Caco-2 (cell line): ENCODE data around the gene GRPR. TPM values are rescaled to one million over a fixed set of nuclear protein-coding genes. Genes with fewer than 3 reads are reported as not detected.

ENCODE experiments used
- BruUV-seq: library from RNA; stranded (reverse); fragments of 400-500 nt; replicated peaks from 2 replicates; lab custom pipeline; 2021; lab: Mats Ljungman, UMichigan
- CTCF ChIA-PET: fragments of 300-600 bp; sonication (Branson Sonifier 250); formaldehyde crosslinking; loops from one replicate; lab custom pipeline; 2022; ENCODE audit warnings: antibody characterized with exemption; lab: Charles Lee
- POLR2A ChIA-PET: fragments of 300-600 bp; sonication (Branson Sonifier 250); formaldehyde crosslinking; loops from one replicate; lab custom pipeline; 2022; ENCODE audit warnings: antibody characterized with exemption; lab: Charles Lee
- DNase-seq, 2 experiments: peaks; one replicate each; pipeline versions ENCODE4 v3.0.0 to v3.0.0-alpha.2; 2020 to 2022
- H3K27me3 ChIP-seq: replicated peaks from 2 replicates; pipeline ENCODE4 v1.6.0; 2011; ENCODE audit warnings: low read length; ENCODE audit not compliant: control insufficient read depth, insufficient read depth
- H3K36me3 ChIP-seq: 2 replicates; pipeline ENCODE4 v1.5.1; 2011; ENCODE audit warnings: low read length; ENCODE audit not compliant: control insufficient read depth, insufficient read depth
- H3K4me1 ChIP-seq: fragments of 250-450 bp; sonication (Bioruptor Pico); 2 replicates; pipeline ENCODE4 v1.5.1; 2020; ENCODE audit warnings: mild to moderate bottlenecking
- H3K4me3 ChIP-seq: 2 replicates; pipeline ENCODE4 v1.5.1; 2011; ENCODE audit warnings: low read depth, mild to moderate bottlenecking, control low read depth, low read length
- H3K9me3 ChIP-seq: fragments of 250-450 bp; sonication (Bioruptor Pico); 2 replicates; pipeline ENCODE4 v1.5.1; 2020; ENCODE audit warnings: mild to moderate bottlenecking, moderate library complexity
- H3K27ac Mint-ChIP-seq: one replicate; pipeline ENCODE4 v1.8.0; 2022; ENCODE audit warnings: mixed read lengths; ENCODE audit not compliant: unreplicated experiment
- H3K27me3 Mint-ChIP-seq: one replicate; pipeline ENCODE4 v1.8.0; 2022; ENCODE audit warnings: mixed read lengths; ENCODE audit not compliant: insufficient read depth, unreplicated experiment
- H3K36me3 Mint-ChIP-seq: one replicate; pipeline ENCODE4 v1.8.0; 2022; ENCODE audit warnings: mild to moderate bottlenecking, mixed read lengths; ENCODE audit not compliant: insufficient read depth, unreplicated experiment
- H3K4me1 Mint-ChIP-seq: one replicate; pipeline ENCODE4 v1.8.0; 2022; ENCODE audit warnings: low read depth, mixed read lengths; ENCODE audit not compliant: unreplicated experiment
- H3K4me3 Mint-ChIP-seq: one replicate; pipeline ENCODE4 v1.8.0; 2022; ENCODE audit warnings: mild to moderate bottlenecking, moderate library complexity, mixed read lengths; ENCODE audit not compliant: unreplicated experiment
- H3K9me3 Mint-ChIP-seq: one replicate; pipeline ENCODE4 v1.8.0; 2022; ENCODE audit warnings: mixed read lengths; ENCODE audit not compliant: unreplicated experiment
- CTCF ChIP-seq, 2 experiments: fragments of 200-600 bp in 1 of 2; IDR thresholded peaks; 1 replicate in 1 of 2; 2 replicates in 1 of 2; pipeline versions ENCODE4 v1.5.1 to v1.8.0; 2011 to 2022; ENCODE audit warnings: antibody characterized with exemption in 1 of 2, control low read depth in 1 of 2, inconsistent platforms in 1 of 2, low read depth in 1 of 2, low read length in 1 of 2, mild to moderate bottlenecking in 1 of 2, moderate library complexity in 1 of 2; ENCODE audit not compliant: insufficient read depth in 1 of 2, severe bottlenecking in 1 of 2, unreplicated experiment in 1 of 2
- intact Hi-C: fragments of 100-400 bp; cut with micrococcal nuclease; formaldehyde crosslinking; loops from one replicate; pipeline ENCODE4 v1.10.0; 2022; ENCODE audit not compliant: unreplicated experiment
- total RNA-seq: library from RNA; stranded (reverse); gene quantifications from 2 replicates; pipeline ENCODE4 v1.2.3, GENCODE V29; 2022

The GRPR gene
- total RNA-seq, 1 experiment from 2014 or later: not detected

DNA sequence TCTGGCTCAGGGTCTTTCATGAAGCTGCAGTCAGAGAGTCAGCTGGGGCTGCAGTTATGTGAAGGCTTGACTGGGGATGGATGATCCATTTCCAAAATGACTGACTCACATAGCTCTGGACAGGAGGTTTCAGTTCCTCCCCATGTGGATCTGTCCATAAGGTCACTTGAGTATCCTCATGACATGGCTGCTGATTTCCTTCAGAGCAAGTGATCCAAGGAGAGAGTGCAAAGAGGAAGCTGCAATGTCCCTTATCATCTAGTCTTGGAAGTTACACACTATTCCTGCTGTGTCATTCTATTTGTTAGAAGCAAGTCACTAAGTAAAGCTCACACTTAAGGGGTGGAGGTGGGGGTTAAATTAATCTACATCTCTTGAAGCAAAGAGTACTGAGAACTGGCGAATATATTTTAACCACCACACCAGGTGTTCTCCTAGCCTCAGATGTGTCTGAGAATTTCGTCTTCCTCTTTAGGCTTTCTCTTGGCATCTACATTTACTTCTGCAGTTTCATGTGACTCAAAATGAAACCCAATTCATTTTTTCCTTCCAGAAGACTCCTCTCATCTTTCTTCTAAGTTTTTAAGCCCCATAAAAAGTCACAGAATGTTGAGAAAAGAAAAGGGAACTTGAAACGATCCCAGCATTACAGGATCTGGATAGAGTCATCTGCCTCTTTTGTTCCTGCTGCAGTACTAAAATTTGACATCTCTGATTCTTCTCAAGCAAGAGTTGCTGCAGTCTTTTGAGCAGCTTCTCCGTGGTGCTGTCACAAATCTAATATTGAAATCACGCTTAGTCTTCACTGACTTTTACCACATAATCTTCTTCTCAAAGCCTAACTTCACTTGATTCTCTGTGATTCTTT is 3.8 kb upstream of the GRPR start:
- TF ChIP-seq CTCF (IDR thresholded peaks at IDR 0.05; ENCODE audit: insufficient read depth in 1 of 2, low read depth in 1 of 2, low read length in 1 of 2, severe bottlenecking in 1 of 2, unreplicated experiment in 1 of 2): no peak
- CTCF ChIA-PET: no interaction called here
- H3K4me1 Mint-ChIP-seq: no peaks in the 10 kb centered on the region

GRCh38 chrX:16120431-16120830 is 2.9 kb upstream of the GRPR start:
- POLR2A ChIA-PET: no interaction called here
- Mint-ChIP-seq H3K27ac (no peak overlapping the region), H3K4me1 (no peaks in the 10 kb centered on the region), H3K9me3 (no peaks in the 10 kb centered on the region), H3K27me3 (no peaks in the 10 kb centered on the region), H3K36me3 (no peaks in the 10 kb centered on the region), H3K4me3 (no peak overlapping the region)
- no peaks in the 10 kb centered on the region for H3K9me3 ChIP-seq
- no TSS peak for BruUV-seq
- no peak for DNase-seq
- no peaks in the 10 kb centered on the region for H3K4me1 ChIP-seq
- intact Hi-C loops: loop anchor here (5.0 to 10.0 kb wide), 2 partner anchors 188 to 574 kb away; no protein-coding TSS in a partner anchor
- no peaks in the 10 kb centered on the region for H3K36me3 ChIP-seq
- CTCF ChIA-PET: no interaction called here
- no peak for TF ChIP-seq CTCF (IDR thresholded peaks at IDR 0.05; ENCODE audit: insufficient read depth in 1 of 2, low read depth in 1 of 2, low read length in 1 of 2, severe bottlenecking in 1 of 2, unreplicated experiment in 1 of 2)
- H3K27me3 ChIP-seq: no peaks in the 10 kb centered on the region
- no peak overlapping the region for H3K4me3 ChIP-seq

More for the DNA sequence above, 3.8 kb upstream of the GRPR start:
- Mint-ChIP-seq H3K36me3 (no peaks in the 10 kb centered on the region), H3K9me3 (no peaks in the 10 kb centered on the region), H3K27me3 (no peaks in the 10 kb centered on the region), H3K27ac (no peak overlapping the region), H3K4me3 (no peak overlapping the region)
- Histone ChIP-seq H3K27me3 (no peaks in the 10 kb centered on the region), H3K36me3 (no peaks in the 10 kb centered on the region), H3K9me3 (no peaks in the 10 kb centered on the region), H3K4me3 (no peak overlapping the region), H3K4me1 (no peaks in the 10 kb centered on the region)
- POLR2A ChIA-PET: no interaction called here
- no peak for DNase-seq
- no TSS peak for BruUV-seq
- intact Hi-C loops: loop anchor here (5.0 to 10.0 kb wide), 2 partner anchors 187 to 575 kb away; no protein-coding TSS in a partner anchor

DNA sequence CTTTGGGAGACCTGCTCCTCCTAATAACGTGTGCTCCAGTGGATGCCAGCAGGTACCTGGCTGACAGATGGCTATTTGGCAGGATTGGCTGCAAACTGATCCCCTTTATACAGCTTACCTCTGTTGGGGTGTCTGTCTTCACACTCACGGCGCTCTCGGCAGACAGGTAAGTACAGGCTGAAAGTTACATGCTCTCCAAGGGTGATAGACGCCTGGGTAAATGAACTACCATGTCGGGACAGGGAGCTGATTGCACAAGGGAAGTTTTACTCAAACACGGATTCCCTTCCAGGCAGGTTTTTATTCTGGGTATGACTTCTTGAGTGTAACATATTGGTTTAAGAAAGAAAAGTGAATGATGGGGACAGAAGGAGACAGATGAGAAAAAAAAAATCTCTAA is 836 bp downstream of the GRPR start:
- Mint-ChIP-seq H3K4me3 (no peak overlapping the region), H3K4me1 (no peaks in the 10 kb centered on the region)
- no peak for TF ChIP-seq CTCF (IDR thresholded peaks at IDR 0.05; ENCODE audit: insufficient read depth in 1 of 2, low read depth in 1 of 2, low read length in 1 of 2, severe bottlenecking in 1 of 2, unreplicated experiment in 1 of 2)

More for the DNA sequence above, 836 bp downstream of the GRPR start:
- no peak for DNase-seq
- H3K27me3 ChIP-seq: no peaks in the 10 kb centered on the region
- POLR2A ChIA-PET: no interaction called here
- intact Hi-C loops: loop anchor here (5.0 to 10.0 kb wide), 2 partner anchors 192 to 571 kb away; no protein-coding TSS in a partner anchor
- no TSS peak for BruUV-seq
- H3K9me3 ChIP-seq: no peaks in the 10 kb centered on the region
- Mint-ChIP-seq H3K9me3 (no peaks in the 10 kb centered on the region), H3K27ac (no peak overlapping the region), H3K36me3 (no peaks in the 10 kb centered on the region), H3K27me3 (peaks cover 5% of the 10 kb centered on the region)
- CTCF ChIA-PET: no interaction called here
- H3K36me3 ChIP-seq: no peaks in the 10 kb centered on the region
- no peaks in the 10 kb centered on the region for H3K4me1 ChIP-seq
- no peak overlapping the region for H3K4me3 ChIP-seq
